Thoracic aorta (tissue), 2 donors: ENCODE results near the gene GATA6. TPM values are rescaled to one million over a fixed set of nuclear protein-coding genes. Genes with fewer than 3 reads are reported as not detected.
A peak's percentile ranks its signal among the peaks of the same experiment; 100 is the strongest.

Source experiments
- ATAC-seq: fragments of 150-250 bp; one replicate; pipeline ENCODE4 v1.8.0; 2017; ENCODE audit warnings: low read depth; ENCODE audit not compliant: insufficient number of reproducible peaks, low FRiP score
- DNase-seq: peaks from one replicate; pipeline ENCODE4 v3.0.0-alpha.2; 2020; ENCODE audit warnings: low spot score
- H3K27ac ChIP-seq, 2 donors: fragments of 200-600 bp; sonication (generic); 1 replicate in 1 of 2; 2 replicates in 1 of 2; pipeline ENCODE4 v1.5.1; 2016; ENCODE audit warnings: mild to moderate bottlenecking in 2 of 2, moderate library complexity in 2 of 2
- H3K27me3 ChIP-seq: fragments of 200-600 bp; sonication (generic); replicated peaks from 2 replicates; pipeline ENCODE4 v1.6.0; 2016; ENCODE audit warnings: mild to moderate bottlenecking; ENCODE audit not compliant: insufficient read depth
- H3K36me3 ChIP-seq: fragments of 200-600 bp; sonication (generic); one replicate; pipeline ENCODE4 v1.5.1; 2016
- H3K4me1 ChIP-seq, 2 donors: fragments of 200-600 bp; sonication (generic); 1 replicate in 1 of 2; 2 replicates in 1 of 2; pipeline versions ENCODE4 v1.5.1 to v1.6.0; 2016; ENCODE audit warnings: low read depth in 2 of 2, mild to moderate bottlenecking in 1 of 2; ENCODE audit not compliant: control insufficient read depth in 1 of 2
- H3K4me3 ChIP-seq: fragments of 200-600 bp; sonication (generic); 2 replicates; pipeline ENCODE4 v1.5.1; 2016; ENCODE audit warnings: mild to moderate bottlenecking
- H3K9me3 ChIP-seq: fragments of 200-600 bp; sonication (generic); 2 replicates; pipeline ENCODE4 v1.5.1; 2016
- total RNA-seq, 2 donors: library from RNA; depleted of rRNA; stranded (reverse); fragments of >200 nt; gene quantifications; one replicate each; pipeline versions ENCODE4 v1.1.0 to v1.2.3, GENCODE V29; 2016
- TF ChIP-seq, protein P1 (sequence below): fragments of 200-600 bp; sonication (generic); IDR thresholded peaks from one replicate; pipeline ENCODE4 v1.5.1; 2019; ENCODE audit warnings: antibody characterized with exemption

Gene GATA6
- total RNA-seq, 2 donors from 2014 or later = 92.7 to 92.8 TPM

- H3K27ac ChIP-seq = peak overlapping the region; percentile 69 to 72
- no peak for ATAC-seq
Measured at GRCh38 chr18:22204996-22205395, 35.6 kb downstream of the GATA6 start.

DNA sequence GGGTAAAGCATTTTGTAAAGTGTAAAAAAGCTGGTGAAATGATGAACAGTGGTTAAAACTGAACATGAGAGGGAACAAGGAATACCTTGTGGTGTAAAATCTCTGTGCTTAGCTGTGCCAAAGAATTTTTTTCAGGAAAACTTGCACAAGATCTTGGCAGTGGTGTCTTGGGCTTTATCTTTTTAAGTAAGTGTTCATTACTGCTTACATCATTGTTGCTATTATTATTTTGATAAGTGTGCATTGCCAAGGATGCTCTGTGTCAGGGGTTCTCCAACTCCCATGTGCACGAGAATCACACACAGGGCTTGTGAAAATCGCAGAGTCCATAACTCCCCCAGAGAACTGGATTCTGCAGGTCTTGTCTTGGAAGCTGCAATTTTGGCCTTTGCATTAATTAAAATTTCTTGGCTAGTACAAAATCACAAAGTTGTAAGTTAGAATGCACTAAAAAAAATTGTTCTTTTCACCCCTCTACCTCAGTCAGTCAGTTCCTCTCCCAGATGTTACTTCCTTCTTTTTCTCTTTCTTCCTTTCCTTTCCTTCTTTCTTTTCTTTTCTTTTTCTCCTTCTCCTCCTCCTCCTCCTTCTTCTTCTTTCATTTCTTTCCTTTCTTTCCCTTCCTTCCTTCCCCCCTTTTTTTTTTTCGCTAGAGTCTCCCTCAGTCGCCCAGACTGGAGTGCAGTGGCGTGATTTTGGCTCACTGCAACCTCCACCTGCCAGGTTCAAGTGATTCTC lies 37.8 kb downstream of the GATA6 start:
- Histone ChIP-seq H3K4me1 (peaks cover 40 to 77% of the 10 kb centered on the region in 2 donors), H3K4me3 (no peak overlapping the region), H3K27ac (peak overlapping the region; percentile 69 to 72), H3K27me3 (no peaks in the 10 kb centered on the region), H3K9me3 (no peaks in the 10 kb centered on the region), H3K36me3 (peaks cover 6% of the 10 kb centered on the region)
- no peak for DNase-seq
- TF ChIP-seq, protein P1, sequence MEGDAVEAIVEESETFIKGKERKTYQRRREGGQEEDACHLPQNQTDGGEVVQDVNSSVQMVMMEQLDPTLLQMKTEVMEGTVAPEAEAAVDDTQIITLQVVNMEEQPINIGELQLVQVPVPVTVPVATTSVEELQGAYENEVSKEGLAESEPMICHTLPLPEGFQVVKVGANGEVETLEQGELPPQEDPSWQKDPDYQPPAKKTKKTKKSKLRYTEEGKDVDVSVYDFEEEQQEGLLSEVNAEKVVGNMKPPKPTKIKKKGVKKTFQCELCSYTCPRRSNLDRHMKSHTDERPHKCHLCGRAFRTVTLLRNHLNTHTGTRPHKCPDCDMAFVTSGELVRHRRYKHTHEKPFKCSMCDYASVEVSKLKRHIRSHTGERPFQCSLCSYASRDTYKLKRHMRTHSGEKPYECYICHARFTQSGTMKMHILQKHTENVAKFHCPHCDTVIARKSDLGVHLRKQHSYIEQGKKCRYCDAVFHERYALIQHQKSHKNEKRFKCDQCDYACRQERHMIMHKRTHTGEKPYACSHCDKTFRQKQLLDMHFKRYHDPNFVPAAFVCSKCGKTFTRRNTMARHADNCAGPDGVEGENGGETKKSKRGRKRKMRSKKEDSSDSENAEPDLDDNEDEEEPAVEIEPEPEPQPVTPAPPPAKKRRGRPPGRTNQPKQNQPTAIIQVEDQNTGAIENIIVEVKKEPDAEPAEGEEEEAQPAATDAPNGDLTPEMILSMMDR = no peak
- ATAC-seq = no peak

More at GRCh38 chr18:22204996-22205395, 35.6 kb downstream of the GATA6 start:
- Histone ChIP-seq H3K9me3 (no peaks in the 10 kb centered on the region), H3K4me3 (no peak overlapping the region), H3K4me1 (peaks cover 26 to 75% of the 10 kb centered on the region in 2 donors), H3K36me3 (peaks cover 10% of the 10 kb centered on the region), H3K27me3 (no peaks in the 10 kb centered on the region)
- TF ChIP-seq, protein P1 = no peak
- no peak for DNase-seq

- H3K9me3 ChIP-seq = no peaks in the 10 kb centered on the region
- no peaks in the 10 kb centered on the region for H3K36me3 ChIP-seq
- peaks cover 24 to 66% of the 10 kb centered on the region in 2 donors for H3K4me1 ChIP-seq
- no peak overlapping the region for H3K4me3 ChIP-seq
- H3K27ac ChIP-seq = peak overlapping the region; percentile 12 to 43
- no peak for ATAC-seq
- TF ChIP-seq, protein P1 = no peak
- no peak for DNase-seq
- no peaks in the 10 kb centered on the region for H3K27me3 ChIP-seq
Measured at GRCh38 chr18:22210311-22210754, 40.9 kb downstream of the GATA6 start.

GRCh38 chr18:22211657-22212056 lies 42.3 kb downstream of the GATA6 start:
- Histone ChIP-seq H3K36me3 (no peaks in the 10 kb centered on the region), H3K4me3 (no peak overlapping the region), H3K9me3 (no peaks in the 10 kb centered on the region), H3K27ac (peak overlapping the region; percentile 34 to 43), H3K4me1 (peaks cover 19 to 53% of the 10 kb centered on the region in 2 donors), H3K27me3 (no peaks in the 10 kb centered on the region)
- DNase-seq (no peak), ATAC-seq (no peak)
- TF ChIP-seq, protein P1 = no peak

DNA sequence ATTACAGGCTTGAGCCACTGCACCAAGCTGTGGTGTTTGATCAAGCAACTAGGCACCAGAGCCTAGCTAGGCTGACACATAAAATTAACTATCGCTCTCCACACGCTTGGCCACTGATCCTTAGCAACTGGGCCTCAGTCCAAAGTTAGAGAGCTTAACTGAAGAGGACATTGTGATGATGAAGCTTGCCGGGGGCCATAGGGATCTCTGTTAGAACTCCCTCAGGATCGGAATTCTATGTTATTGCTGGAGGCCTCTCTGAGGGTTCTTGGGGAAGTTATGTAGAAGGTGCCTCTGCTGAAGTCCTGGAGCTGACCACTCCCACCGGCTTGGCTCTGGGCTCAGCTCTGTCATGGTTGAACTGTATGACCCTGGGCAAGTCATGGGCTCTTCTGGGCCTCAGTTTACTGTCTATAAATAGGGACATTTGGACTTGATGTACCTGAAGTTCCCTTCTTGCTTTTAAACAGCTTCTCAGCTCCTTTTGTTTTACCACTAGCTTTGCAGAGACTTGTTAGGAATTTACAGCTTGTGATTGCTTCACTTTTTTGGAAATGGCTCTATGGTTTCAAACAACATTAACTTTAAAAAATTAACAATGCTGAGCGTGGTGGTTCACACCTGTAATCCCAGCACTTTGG lies 44.1 kb downstream of the GATA6 start:
- TF ChIP-seq, protein P1 = no peak
- DNase-seq (no peak), ATAC-seq (no peak)
- peaks cover 18 to 46% of the 10 kb centered on the region in 2 donors for H3K4me1 ChIP-seq
- H3K9me3 ChIP-seq = no peaks in the 10 kb centered on the region
- no peaks in the 10 kb centered on the region for H3K27me3 ChIP-seq
- H3K4me3 ChIP-seq = no peak overlapping the region
- peak overlapping the region in 1 of 2 donors; percentile 16 for H3K27ac ChIP-seq
- H3K36me3 ChIP-seq = no peaks in the 10 kb centered on the region
